ENCODE measurements around the gene CDADC1. TPM values are rescaled to one million over a fixed set of nuclear protein-coding genes. Genes with fewer than 3 reads are reported as not detected.

The CDADC1 gene
- total and polyA plus RNA-seq, 2 experiments from 2014 or later: 1.8 to 13.7 TPM

- Histone ChIP-seq H3K27ac (peak overlapping the region; percentile 64), H4K20me1 (ENCODE audit: insufficient read depth) (no peaks in the 10 kb centered on the region), H3K9ac (peak overlapping the region; percentile 26; the same call in 1 of the 2 replicates), H3K4me3 (no peak overlapping the region), H3K4me2 (ENCODE audit: unreplicated experiment) (no peak overlapping the region), H2AFZ (peak overlapping the region; percentile 75), H3K4me1 (ENCODE audit: insufficient read depth) (peaks cover 24% of the 10 kb centered on the region), H3K36me3 (ENCODE audit: low read depth) (no peaks in the 10 kb centered on the region), H3K9me2 (ENCODE audit: insufficient read depth) (no peaks in the 10 kb centered on the region), H3K9me3 (ENCODE audit: low read depth) (no peaks in the 10 kb centered on the region), H3K79me2 (ENCODE audit: insufficient read depth) (no peaks in the 10 kb centered on the region), H3F3A (ENCODE audit: insufficient read depth) (peaks cover 13% of the 10 kb centered on the region; the same call in 1 of the 2 replicates), H3K27me3 (replicated peaks; ENCODE audit: insufficient read depth) (no peaks in the 10 kb centered on the region)
- TF ChIP-seq EZH2phosphoT487 (IDR thresholded peaks at IDR 0.05; ENCODE audit: insufficient read depth, low read depth): no peak
- no peak for TF ChIP-seq EZH2 (IDR thresholded peaks at IDR 0.05; ENCODE audit: insufficient read depth, poor library complexity, severe bottlenecking)
- 79 to 84% methylated on average over 6 of the region's 6 CpGs for WGBS, 2 experiments (ENCODE audit: low coverage in 1 of 2, low lambda C conversion rate in 2 of 2, missing lambda C conversion rate in 2 of 2)
- DNase-seq: peak; percentile 10
- in situ Hi-C loops (cut with MboI): no loop called here
Observed at GRCh38 chr13:49307365-49307764, 59.6 kb downstream of the CDADC1 start.

GRCh38 chr13:49308097-49308875, 60.6 kb downstream of the CDADC1 start:
- no peaks in the 10 kb centered on the region for H3K9me3 ChIP-seq (ENCODE audit: low read depth)
- H3K9me2 ChIP-seq (ENCODE audit: insufficient read depth): no peaks in the 10 kb centered on the region
- DNase-seq: peak; percentile 85
- 11 to 15% methylated on average over 7 of the region's 7 CpGs for WGBS, 2 experiments (ENCODE audit: low coverage in 1 of 2, low lambda C conversion rate in 2 of 2, missing lambda C conversion rate in 2 of 2)
- TF ChIP-seq EZH2 (IDR thresholded peaks at IDR 0.05; ENCODE audit: insufficient read depth, poor library complexity, severe bottlenecking) (no peak), EZH2phosphoT487 (IDR thresholded peaks at IDR 0.05; ENCODE audit: insufficient read depth, low read depth) (no peak)
- H3K36me3 ChIP-seq (ENCODE audit: low read depth): no peaks in the 10 kb centered on the region
- H3K4me1 ChIP-seq (ENCODE audit: insufficient read depth): peaks cover 24% of the 10 kb centered on the region
- H3K9ac ChIP-seq: peak overlapping the region; percentile 26
- H3K27ac ChIP-seq: peak overlapping the region; percentile 64
- H3K79me2 ChIP-seq (ENCODE audit: insufficient read depth): no peaks in the 10 kb centered on the region
- peak overlapping the region; percentile 75 for H2AFZ ChIP-seq
- no peak overlapping the region for H3K4me3 ChIP-seq
- H3K27me3 ChIP-seq (replicated peaks; ENCODE audit: insufficient read depth): no peaks in the 10 kb centered on the region
- H3K4me2 ChIP-seq (ENCODE audit: unreplicated experiment): peak overlapping the region; percentile 19
- peaks cover 13% of the 10 kb centered on the region; the same call in 1 of the 2 replicates for H3F3A ChIP-seq (ENCODE audit: insufficient read depth)
- no peaks in the 10 kb centered on the region for H4K20me1 ChIP-seq (ENCODE audit: insufficient read depth)
- in situ Hi-C loops (cut with MboI): no loop called here

- WGBS, 2 experiments (ENCODE audit: low coverage in 1 of 2, low lambda C conversion rate in 2 of 2, missing lambda C conversion rate in 2 of 2): 48 to 50% methylated on average over 11 of the region's 11 CpGs
- H3K9me3 ChIP-seq (ENCODE audit: low read depth): no peaks in the 10 kb centered on the region
- peaks cover 13% of the 10 kb centered on the region; the same call in 1 of the 2 replicates for H3F3A ChIP-seq (ENCODE audit: insufficient read depth)
- peak overlapping the region; percentile 64 for H3K27ac ChIP-seq
- peaks cover 29% of the 10 kb centered on the region for H3K4me1 ChIP-seq (ENCODE audit: insufficient read depth)
- peak overlapping the region; percentile 26 for H3K9ac ChIP-seq
- no peak for TF ChIP-seq EZH2 (IDR thresholded peaks at IDR 0.05; ENCODE audit: insufficient read depth, poor library complexity, severe bottlenecking)
- no peak for TF ChIP-seq EZH2phosphoT487 (IDR thresholded peaks at IDR 0.05; ENCODE audit: insufficient read depth, low read depth)
- H2AFZ ChIP-seq: peak overlapping the region; percentile 75
- in situ Hi-C loops (cut with MboI): no loop called here
- peak; percentile 32 for DNase-seq
- H3K4me3 ChIP-seq: no peak overlapping the region
- H3K4me2 ChIP-seq (ENCODE audit: unreplicated experiment): peak overlapping the region; percentile 19
- H3K27me3 ChIP-seq (replicated peaks; ENCODE audit: insufficient read depth): no peaks in the 10 kb centered on the region
- H4K20me1 ChIP-seq (ENCODE audit: insufficient read depth): no peaks in the 10 kb centered on the region
- no peaks in the 10 kb centered on the region for H3K36me3 ChIP-seq (ENCODE audit: low read depth)
- H3K9me2 ChIP-seq (ENCODE audit: insufficient read depth): no peaks in the 10 kb centered on the region
- no peaks in the 10 kb centered on the region for H3K79me2 ChIP-seq (ENCODE audit: insufficient read depth)
Observed at GRCh38 chr13:49308921-49309408, 61.2 kb downstream of the CDADC1 start.

- Histone ChIP-seq H2AFZ (no peak overlapping the region), H3F3A (ENCODE audit: insufficient read depth) (peaks cover 25% of the 10 kb centered on the region), H3K4me3 (no peak overlapping the region), H3K79me2 (ENCODE audit: insufficient read depth) (no peaks in the 10 kb centered on the region), H3K36me3 (ENCODE audit: low read depth) (no peaks in the 10 kb centered on the region), H3K9me2 (ENCODE audit: insufficient read depth) (no peaks in the 10 kb centered on the region), H3K4me1 (ENCODE audit: insufficient read depth) (peaks cover 41% of the 10 kb centered on the region), H3K9ac (no peak overlapping the region), H3K27me3 (replicated peaks; ENCODE audit: insufficient read depth) (no peaks in the 10 kb centered on the region), H3K9me3 (ENCODE audit: low read depth) (no peaks in the 10 kb centered on the region), H4K20me1 (ENCODE audit: insufficient read depth) (no peaks in the 10 kb centered on the region), H3K4me2 (ENCODE audit: unreplicated experiment) (no peak overlapping the region), H3K27ac (no peak overlapping the region)
- 100% methylated on average over 3 of the region's 3 CpGs for WGBS, 2 experiments (ENCODE audit: low coverage in 1 of 2, low lambda C conversion rate in 2 of 2, missing lambda C conversion rate in 2 of 2)
- in situ Hi-C loops (cut with MboI): no loop called here
- TF ChIP-seq EZH2 (IDR thresholded peaks at IDR 0.05; ENCODE audit: insufficient read depth, poor library complexity, severe bottlenecking) (no peak), EZH2phosphoT487 (IDR thresholded peaks at IDR 0.05; ENCODE audit: insufficient read depth, low read depth) (no peak)
- no peak for DNase-seq
Observed at GRCh38 chr13:49310251-49310650, 62.5 kb downstream of the CDADC1 start.

All from GM23248 (cell line).